ENCODE data around the gene GKAP1.
"Not testable (repeated sequence)": the region's sequence is repeated elsewhere in the genome, so short reads cannot be mapped to it uniquely, and the experiment has no call there.

DNA sequence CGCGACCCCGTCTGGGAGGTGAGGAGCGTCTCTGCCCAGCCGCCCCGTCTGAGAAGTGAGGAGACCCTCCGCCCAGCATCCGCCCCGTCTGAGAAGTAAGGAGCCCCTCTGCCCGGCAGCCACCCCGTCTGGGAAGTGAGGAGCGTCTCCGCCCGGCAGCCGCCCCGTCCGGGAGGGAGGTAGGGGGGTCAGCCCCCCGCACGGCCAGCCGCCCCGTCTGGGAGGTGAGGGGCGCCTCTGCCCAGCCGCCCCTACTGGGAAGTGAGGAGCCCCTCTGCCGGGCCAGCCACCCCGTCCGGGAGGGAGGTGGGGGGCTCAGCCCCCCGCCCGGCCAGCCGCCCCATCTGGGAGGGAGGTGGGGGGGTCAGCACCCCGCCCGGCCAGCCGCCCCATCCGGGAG lies 13.6 kb downstream of the GKAP1 start:
- TF ChIP-seq, protein P1, sequence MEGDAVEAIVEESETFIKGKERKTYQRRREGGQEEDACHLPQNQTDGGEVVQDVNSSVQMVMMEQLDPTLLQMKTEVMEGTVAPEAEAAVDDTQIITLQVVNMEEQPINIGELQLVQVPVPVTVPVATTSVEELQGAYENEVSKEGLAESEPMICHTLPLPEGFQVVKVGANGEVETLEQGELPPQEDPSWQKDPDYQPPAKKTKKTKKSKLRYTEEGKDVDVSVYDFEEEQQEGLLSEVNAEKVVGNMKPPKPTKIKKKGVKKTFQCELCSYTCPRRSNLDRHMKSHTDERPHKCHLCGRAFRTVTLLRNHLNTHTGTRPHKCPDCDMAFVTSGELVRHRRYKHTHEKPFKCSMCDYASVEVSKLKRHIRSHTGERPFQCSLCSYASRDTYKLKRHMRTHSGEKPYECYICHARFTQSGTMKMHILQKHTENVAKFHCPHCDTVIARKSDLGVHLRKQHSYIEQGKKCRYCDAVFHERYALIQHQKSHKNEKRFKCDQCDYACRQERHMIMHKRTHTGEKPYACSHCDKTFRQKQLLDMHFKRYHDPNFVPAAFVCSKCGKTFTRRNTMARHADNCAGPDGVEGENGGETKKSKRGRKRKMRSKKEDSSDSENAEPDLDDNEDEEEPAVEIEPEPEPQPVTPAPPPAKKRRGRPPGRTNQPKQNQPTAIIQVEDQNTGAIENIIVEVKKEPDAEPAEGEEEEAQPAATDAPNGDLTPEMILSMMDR (conservative IDR thresholded peaks at IDR 0.05; ENCODE audit: low read depth, low read length): not testable (repeated sequence)
- not testable (repeated sequence) for TF ChIP-seq EZH2 (IDR thresholded peaks at IDR 0.05; ENCODE audit: borderline replicate concordance, low read depth, low read length, poor library complexity, severe bottlenecking)
